CD14-positive monocyte (primary cell): ENCODE results near the gene NDFIP1. TPM values are rescaled to one million over a fixed set of nuclear protein-coding genes. Genes with fewer than 3 reads are reported as not detected.

Experiments used
- DNase-seq, 3 donors: peaks; one replicate each; pipeline ENCODE4 v3.0.0-alpha.2; 2011 to 2022
- H2AFZ ChIP-seq: 2 replicates; pipeline ENCODE4 v1.6.0; 2012; ENCODE audit warnings: mild to moderate bottlenecking, low read depth, low read length, inconsistent platforms; ENCODE audit not compliant: insufficient read depth, poor library complexity, severe bottlenecking
- H3K27ac ChIP-seq, 2 donors: 1 replicate in 1 of 2; 2 replicates in 1 of 2; pipeline ENCODE4 v1.5.1; 2012 to 2013; ENCODE audit warnings: low read length in 2 of 2, control low read depth in 1 of 2, inconsistent platforms in 1 of 2, low read depth in 1 of 2, mild to moderate bottlenecking in 1 of 2
- H3K27me3 ChIP-seq, 2 donors: one replicate each; pipeline versions ENCODE4 v1.6.0 to v1.6.1; 2011 to 2013; ENCODE audit warnings: low read length in 2 of 2; ENCODE audit not compliant: control insufficient read depth in 2 of 2, insufficient read depth in 2 of 2
- H3K36me3 ChIP-seq, 2 donors: replicated peaks in 1 of 2; 1 replicate in 1 of 2; 2 replicates in 1 of 2; pipeline versions ENCODE4 v1.5.1 to v1.6.1; 2012 to 2013; ENCODE audit warnings: low read length in 2 of 2, control low read depth in 1 of 2, inconsistent platforms in 1 of 2, mild to moderate bottlenecking in 1 of 2; ENCODE audit not compliant: insufficient read depth in 2 of 2, control insufficient read depth in 1 of 2
- H3K4me1 ChIP-seq, 2 donors: 1 replicate in 1 of 2; 2 replicates in 1 of 2; pipeline versions ENCODE4 v1.5.1 to v1.6.1; 2012 to 2013; ENCODE audit warnings: low read length in 2 of 2, control low read depth in 1 of 2, inconsistent platforms in 1 of 2, mild to moderate bottlenecking in 1 of 2, moderate library complexity in 1 of 2; ENCODE audit not compliant: insufficient read depth in 2 of 2, control insufficient read depth in 1 of 2
- H3K4me2 ChIP-seq: replicated peaks from 2 replicates; pipeline ENCODE3; 2012; ENCODE audit warnings: low read length, moderate library complexity, mild to moderate bottlenecking; ENCODE audit not compliant: poor library complexity, severe bottlenecking; ENCODE audit errors: extremely low read depth
- H3K4me3 ChIP-seq, 3 experiments: fragments of 200-600 bp in 1 of 3; sonication (generic) in 1 of 3; replicated peaks in 1 of 3; 1 replicate in 2 of 3; 2 replicates in 1 of 3; pipeline ENCODE4 v1.5.1; 2011 to 2013; ENCODE audit warnings: low read length in 3 of 3, mild to moderate bottlenecking in 3 of 3, control low read depth in 2 of 3, low read depth in 2 of 3, inconsistent platforms in 1 of 3, moderate library complexity in 1 of 3
- H3K79me2 ChIP-seq: 2 replicates; pipeline ENCODE4 v1.6.0; 2012; ENCODE audit warnings: mild to moderate bottlenecking, control low read depth, inconsistent platforms, low read length, moderate library complexity; ENCODE audit not compliant: insufficient read depth
- H3K9ac ChIP-seq: 2 replicates; pipeline ENCODE4 v1.6.0; 2017; ENCODE audit warnings: low read length, mild to moderate bottlenecking; ENCODE audit not compliant: insufficient read depth, poor library complexity, severe bottlenecking
- H3K9me3 ChIP-seq, 2 donors: replicated peaks in 1 of 2; 1 replicate in 1 of 2; 2 replicates in 1 of 2; pipeline versions ENCODE4 v1.5.1 to v1.6.1; 2012 to 2013; ENCODE audit warnings: low read length in 2 of 2, control low read depth in 1 of 2; ENCODE audit not compliant: control insufficient read depth in 1 of 2, insufficient read depth in 1 of 2
- H4K20me1 ChIP-seq: 2 replicates; pipeline ENCODE4 v1.6.0; 2012; ENCODE audit warnings: mild to moderate bottlenecking, low read length, control low read depth, moderate library complexity; ENCODE audit not compliant: insufficient read depth
- H3K27ac Mint-ChIP-seq, 7 donors: one replicate each; pipeline ENCODE4 v1.8.0; 2020; ENCODE audit warnings: mild to moderate bottlenecking in 7 of 7, mixed read lengths in 7 of 7, moderate library complexity in 6 of 7, inconsistent platforms in 2 of 7
- H3K27me3 Mint-ChIP-seq, 3 donors: one replicate each; pipeline ENCODE4 v1.8.0; 2021 to 2022; ENCODE audit warnings: low read depth in 3 of 3, mild to moderate bottlenecking in 3 of 3, mixed read lengths in 3 of 3, moderate library complexity in 3 of 3, inconsistent platforms in 1 of 3
- H3K36me3 Mint-ChIP-seq, 2 donors: one replicate each; pipeline ENCODE4 v1.8.0; 2020; ENCODE audit warnings: mixed read lengths in 2 of 2, inconsistent platforms in 1 of 2, mild to moderate bottlenecking in 1 of 2
- H3K4me1 Mint-ChIP-seq: one replicate; pipeline ENCODE4 v1.8.0; 2020; ENCODE audit warnings: mild to moderate bottlenecking, mixed read lengths
- H3K4me3 Mint-ChIP-seq, 2 donors: one replicate each; pipeline ENCODE4 v1.8.0; 2020; ENCODE audit warnings: mild to moderate bottlenecking in 2 of 2, mixed read lengths in 2 of 2, moderate library complexity in 1 of 2
- H3K9me3 Mint-ChIP-seq, 7 donors: one replicate each; pipeline ENCODE4 v1.8.0; 2020 to 2022; ENCODE audit warnings: mixed read lengths in 7 of 7, mild to moderate bottlenecking in 6 of 7, moderate library complexity in 6 of 7, inconsistent platforms in 2 of 7
- CTCF ChIP-seq: fragments of 200-600 bp; IDR thresholded peaks from one replicate; pipeline ENCODE4 v1.8.0; 2022; ENCODE audit warnings: antibody characterized with exemption, mild to moderate bottlenecking
- WGBS: methylation state at CpG from one replicate; pipeline ENCODE4 v1.1.5; 2013; ENCODE audit warnings: missing lambda C conversion rate; ENCODE audit not compliant: insufficient coverage; 5-methylcytosine and 5-hydroxymethylcytosine counted together
- intact Hi-C, 2 donors: fragments of 100-400 bp; cut with micrococcal nuclease; formaldehyde crosslinking; loops; one replicate each; pipeline versions ENCODE4 v1.15.0 to v1.15.1; 2023
- polyA plus RNA-seq, 3 donors: library from polyadenylated mRNA; depleted of rRNA in 1 of 3; unstranded in 2 of 3; stranded (reverse) in 1 of 3; fragments of 300-500 nt in 2 of 3; fragments of >200 nt in 1 of 3; fragmentation: Illumina TruSeq in 2 of 3; gene quantifications; 1 replicate in 2 of 3; 2 replicates in 1 of 3; pipeline ENCODE4 v1.2.3, GENCODE V29; 2012 to 2021

The NDFIP1 gene
- polyA plus RNA-seq, 3 donors, result 18.4 to 44.4 (median 44.0) TPM

GRCh38 chr5:142065273-142065672, 43.3 kb upstream of the NDFIP1 start:
- Histone ChIP-seq H3K27ac (no peak overlapping the region), H2AFZ (no peak overlapping the region), H3K36me3 (no peaks in the 10 kb centered on the region), H3K4me1 (peaks cover 7 to 9% of the 10 kb centered on the region in 2 donors), H3K79me2 (no peaks in the 10 kb centered on the region), H3K27me3 (peaks cover 0 to 3% of the 10 kb centered on the region in 2 donors), H3K9ac (no peak overlapping the region), H3K4me3 (no peak overlapping the region), H3K9me3 (no peaks in the 10 kb centered on the region), H4K20me1 (no peaks in the 10 kb centered on the region), H3K4me2 (no peak overlapping the region)
- WGBS, result 40% methylated on average over 1 of the region's 2 CpGs
- Mint-ChIP-seq H3K36me3 (no peaks in the 10 kb centered on the region), H3K4me1 (peaks cover 10% of the 10 kb centered on the region), H3K4me3 (no peak overlapping the region), H3K27me3 (peaks cover 8 to 16% (median 16%) of the 10 kb centered on the region in 3 donors), H3K27ac (no peak overlapping the region), H3K9me3 (no peaks in the 10 kb centered on the region)
- intact Hi-C loops, result no loop called here
- no peak for TF ChIP-seq CTCF
- peak in 2 of 3 donors; percentile 25 to 44 for DNase-seq

- H3K27ac Mint-ChIP-seq, result peak overlapping the region in 2 of 7 donors; percentile 41 to 45
- intact Hi-C loops, result no loop called here
- H3K9ac ChIP-seq, result no peak overlapping the region
- peaks cover 3 to 6% of the 10 kb centered on the region in 2 donors for H3K4me1 ChIP-seq
- H3K4me1 Mint-ChIP-seq, result peaks cover 6% of the 10 kb centered on the region
- no peaks in the 10 kb centered on the region for H3K36me3 ChIP-seq
- no peak overlapping the region for H3K27ac ChIP-seq
- no peaks in the 10 kb centered on the region for H3K9me3 ChIP-seq
- no peak overlapping the region for H3K4me2 ChIP-seq
- TF ChIP-seq CTCF, result no peak
- no peaks in the 10 kb centered on the region for H4K20me1 ChIP-seq
- no peak overlapping the region for H3K4me3 Mint-ChIP-seq
- H3K27me3 ChIP-seq, result peaks cover 0 to 3% of the 10 kb centered on the region in 2 donors
- H3K9me3 Mint-ChIP-seq, result peaks cover 0 to 5% (median 0%) of the 10 kb centered on the region in 7 donors
- no peak for DNase-seq
- WGBS, result no CpG with 5 or more reads among the region's 6 CpGs
- H3K27me3 Mint-ChIP-seq, result peaks cover 6 to 20% (median 16%) of the 10 kb centered on the region in 3 donors
- H3K4me3 ChIP-seq, result no peak overlapping the region
- H3K79me2 ChIP-seq, result no peaks in the 10 kb centered on the region
- H3K36me3 Mint-ChIP-seq, result no peaks in the 10 kb centered on the region
- no peak overlapping the region for H2AFZ ChIP-seq
Measured at GRCh38 chr5:142069606-142070399, 38.8 kb upstream of the NDFIP1 start.
